Endothelial cell of umbilical vein (primary cell): ENCODE data around the gene SORCS1. TPM values are rescaled to one million over a fixed set of nuclear protein-coding genes. Genes with fewer than 3 reads are reported as not detected.

ENCODE experiments used
- BruUV-seq: library from RNA; stranded (reverse); fragments of 400-500 nt; replicated peaks from 2 replicates; lab custom pipeline; 2021; lab: Mats Ljungman, UMichigan
- CTCF ChIA-PET: fragments of 300-600, 350-600 bp; sonication (Branson Sonifier 250); formaldehyde crosslinking; loops from one replicate; lab custom pipeline; 2021; ENCODE audit warnings: antibody characterized with exemption, inconsistent platforms; lab: Charles Lee
- POLR2A ChIA-PET: fragments of 300-600, 350-600 bp; sonication (Branson Sonifier 250); formaldehyde crosslinking; loops from one replicate; lab custom pipeline; 2021; ENCODE audit warnings: antibody characterized with exemption, inconsistent platforms; lab: Charles Lee
- DNase-seq: peaks from one replicate; pipeline ENCODE4 v3.0.0-alpha.2; 2011; ENCODE audit warnings: low read depth, low spot score
- FAIRE-seq: peaks from 2 replicates; lab custom pipeline; 2011; peaks lifted over from hg19 to GRCh38; lab: Jason Lieb, UNC
- H2AFZ ChIP-seq: 2 replicates; pipeline ENCODE4 v1.6.0; 2012; ENCODE audit warnings: low read depth, low read length, control low read depth, inconsistent platforms
- H3K27ac ChIP-seq: 2 replicates; pipeline ENCODE4 v1.5.1; 2011; ENCODE audit warnings: low read depth, mild to moderate bottlenecking, control low read depth, low read length, moderate library complexity; ENCODE audit not compliant: insufficient read depth
- H3K27me3 ChIP-seq, 2 experiments: 2 replicates each; pipeline versions ENCODE4 v1.6.0 to v1.6.1; 2011; ENCODE audit warnings: low read length in 2 of 2, mixed read lengths in 1 of 2; ENCODE audit not compliant: control insufficient read depth in 2 of 2, insufficient read depth in 2 of 2
- H3K36me3 ChIP-seq, 2 experiments: 2 replicates in 1 of 2; 3 replicates in 1 of 2; pipeline ENCODE4 v1.5.1; 2011; ENCODE audit warnings: low read length in 2 of 2, mild to moderate bottlenecking in 1 of 2, moderate library complexity in 1 of 2; ENCODE audit not compliant: control insufficient read depth in 2 of 2, insufficient read depth in 2 of 2; ENCODE audit errors: extremely low read depth in 1 of 2
- H3K4me1 ChIP-seq: 3 replicates; pipeline ENCODE4 v1.5.1; 2011; ENCODE audit warnings: mild to moderate bottlenecking, low read length; ENCODE audit not compliant: control insufficient read depth, insufficient read depth; ENCODE audit errors: extremely low read depth
- H3K4me2 ChIP-seq: 2 replicates; pipeline ENCODE4 v1.6.1; 2011; ENCODE audit warnings: low read length, control low read depth, mixed read lengths; ENCODE audit not compliant: insufficient read depth
- H3K4me3 ChIP-seq, 3 experiments: fragments of 200-600 bp in 1 of 3; sonication (generic), shearing (Covaris generic) in 1 of 3; replicated peaks in 1 of 3; 2 replicates each; pipeline ENCODE4 v1.5.1; 2011 to 2016; ENCODE audit warnings: control low read depth in 3 of 3, low read length in 3 of 3, mild to moderate bottlenecking in 2 of 3, inconsistent platforms in 1 of 3, low read depth in 1 of 3, moderate library complexity in 1 of 3; ENCODE audit not compliant: insufficient read depth in 1 of 3
- H3K79me2 ChIP-seq: 2 replicates; pipeline ENCODE4 v1.6.0; 2012; ENCODE audit warnings: low read length, inconsistent platforms; ENCODE audit not compliant: control insufficient read depth, insufficient read depth
- H3K9ac ChIP-seq: replicated peaks from 2 replicates; pipeline ENCODE3; 2011; ENCODE audit warnings: low read length, control low read depth; ENCODE audit not compliant: insufficient read depth; ENCODE audit errors: extremely low read depth
- H3K9me1 ChIP-seq: replicated peaks from 3 replicates; pipeline ENCODE4 v1.6.0; 2011; ENCODE audit warnings: mild to moderate bottlenecking, low read length; ENCODE audit not compliant: control insufficient read depth, insufficient read depth; ENCODE audit errors: extremely low read depth
- H3K9me3 ChIP-seq: replicated peaks from 2 replicates; pipeline ENCODE4 v1.5.1; 2012; ENCODE audit warnings: low read length, inconsistent platforms; ENCODE audit not compliant: control insufficient read depth, insufficient read depth
- H4K20me1 ChIP-seq: replicated peaks from 2 replicates; pipeline ENCODE3; 2011; ENCODE audit warnings: mild to moderate bottlenecking, low read length; ENCODE audit not compliant: control insufficient read depth, insufficient read depth; ENCODE audit errors: extremely low read depth
- CTCF ChIP-seq, 2 donors: IDR thresholded peaks; 1 replicate in 1 of 2; 2 replicates in 1 of 2; pipeline ENCODE4 v1.5.1; 2011; ENCODE audit warnings: low read length in 2 of 2, mild to moderate bottlenecking in 2 of 2, moderate library complexity in 2 of 2, control low read depth in 1 of 2, inconsistent platforms in 1 of 2, low read depth in 1 of 2; ENCODE audit not compliant: insufficient read depth in 1 of 2; ENCODE audit errors: extremely low read depth in 1 of 2
- EZH2 ChIP-seq: IDR thresholded peaks from 2 replicates; pipeline ENCODE4 v1.6.1; 2012; ENCODE audit warnings: borderline replicate concordance, low read depth, mild to moderate bottlenecking, moderate library complexity, low read length, inconsistent platforms; ENCODE audit not compliant: severe bottlenecking
- FOS ChIP-seq: IDR thresholded peaks from 2 replicates; pipeline ENCODE4 v1.6.1; 2011; ENCODE audit warnings: mild to moderate bottlenecking, low read length, moderate library complexity, borderline replicate concordance; ENCODE audit not compliant: insufficient read depth
- GATA2 ChIP-seq: IDR thresholded peaks from 2 replicates; pipeline ENCODE4 v1.7.0; 2011; ENCODE audit warnings: low read depth, mild to moderate bottlenecking, moderate library complexity, mixed read lengths, low read length; ENCODE audit not compliant: insufficient read length, insufficient read depth
- JUN ChIP-seq: IDR thresholded peaks from 2 replicates; pipeline ENCODE4 v1.6.1; 2011; ENCODE audit warnings: borderline replicate concordance, low read depth; ENCODE audit not compliant: insufficient read length, insufficient read depth
- MAX ChIP-seq: IDR thresholded peaks from 2 replicates; pipeline ENCODE4 v1.6.1; 2011; ENCODE audit not compliant: insufficient read depth, insufficient read length
- MYC ChIP-seq: IDR thresholded peaks from one replicate; pipeline ENCODE4 v1.6.1; 2011; ENCODE audit warnings: mild to moderate bottlenecking, low read depth, low read length
- POLR2A ChIP-seq: IDR thresholded peaks from 2 replicates; pipeline ENCODE4 v1.6.1; 2012; ENCODE audit warnings: low read depth, mild to moderate bottlenecking, control low read depth, low read length
- POLR2AphosphoS5 ChIP-seq: IDR thresholded peaks from 2 replicates; pipeline ENCODE4 v1.6.1; 2012; ENCODE audit warnings: low read depth, mild to moderate bottlenecking, control low read depth, low read length, moderate library complexity; ENCODE audit not compliant: insufficient read depth
- dilution Hi-C: fragments of 300-500 bp; cut with MboI; formaldehyde crosslinking; loops from one replicate; pipeline ENCODE4 v1.15.0; 2019; ENCODE audit warnings: low sequenced_read_pairs; ENCODE audit not compliant: extremely low pct_ligation_motif_present
- intact Hi-C: fragments of 100-400 bp; cut with micrococcal nuclease; formaldehyde crosslinking; loops from one replicate; pipeline ENCODE4 v1.10.0; 2022
- polyA plus RNA-seq, 4 experiments: library from polyadenylated mRNA; depleted of rRNA in 3 of 4; stranded (reverse) in 3 of 4; unstranded in 1 of 4; fragments of >200 nt; gene quantifications; 2 replicates each; pipeline versions ENCODE4 v1.2.1 to v1.2.3, GENCODE V29; 2011 to 2012; ENCODE audit warnings: missing spikeins in 1 of 4
- total RNA-seq: library from RNA; stranded (reverse); gene quantifications from 2 replicates; pipeline ENCODE4 v1.2.3, GENCODE V29; 2021

Gene SORCS1
- total and polyA plus RNA-seq, 2 donors (not counting 3 experiments of a cell fraction or from before 2014, with no cell fraction given), result not detected

GRCh38 chr10:107011105-107011504 is 153.4 kb downstream of the SORCS1 start:
- ChIA-PET POLR2A (no interaction called here), CTCF (no interaction called here)
- Histone ChIP-seq H3K4me2 (no peak overlapping the region), H2AFZ (no peak overlapping the region), H3K9me1 (no peaks in the 10 kb centered on the region), H3K27ac (no peak overlapping the region), H3K9ac (no peak overlapping the region), H3K4me1 (no peaks in the 10 kb centered on the region), H3K9me3 (peaks cover 7% of the 10 kb centered on the region), H3K27me3 (no peaks in the 10 kb centered on the region), H3K79me2 (no peaks in the 10 kb centered on the region), H3K36me3 (no peaks in the 10 kb centered on the region), H3K4me3 (no peak overlapping the region), H4K20me1 (no peaks in the 10 kb centered on the region)
- dilution Hi-C loops, result no loop called here
- no peak for TF ChIP-seq EZH2
- no peak for TF ChIP-seq GATA2
- no peak for TF ChIP-seq POLR2A
- TF ChIP-seq CTCF (IDR thresholded peaks at IDR 0.05; ENCODE audit: extremely low read depth in 1 of 2, insufficient read depth in 1 of 2, low read depth in 1 of 2, low read length in 2 of 2), result no peak
- no peak for TF ChIP-seq FOS
- no peak for TF ChIP-seq POLR2AphosphoS5
- TF ChIP-seq MAX, result no peak
- TF ChIP-seq MYC, result no peak
- no peak for TF ChIP-seq JUN
- FAIRE-seq (no peak), DNase-seq (no peak)
- intact Hi-C loops, result no loop called here
- no TSS peak for BruUV-seq
